Measurements from ENCODE around the gene ST8SIA1.

ST8SIA1 gene

GRCh38 chr12:22304341-22304740, 30.2 kb downstream of the ST8SIA1 start:
- Histone ChIP-seq H3K4me2 (ENCODE audit: low read length) (no peak overlapping the region), H3K79me2 (ENCODE audit: control insufficient read depth, low read length) (no peaks in the 10 kb centered on the region), H3K9me2 (replicated peaks; ENCODE audit: control insufficient read depth, low read length) (no peaks in the 10 kb centered on the region), H3K36me3 (ENCODE audit: control insufficient read depth, low read length) (no peaks in the 10 kb centered on the region), H3K4me3 (ENCODE audit: low read length) (no peak overlapping the region), H4K20me1 (ENCODE audit: control insufficient read depth, insufficient read depth, low read depth, low read length) (no peaks in the 10 kb centered on the region), H3K4me1 (ENCODE audit: control insufficient read depth, low read length) (no peaks in the 10 kb centered on the region), H3K9me3 (ENCODE audit: control insufficient read depth, insufficient read depth, low read length) (0 out of 2 replicates have a peak, but pooled peaks cover 2% of the 10 kb centered on the region), H3K27me3 (ENCODE audit: control insufficient read depth, low read length) (no peaks in the 10 kb centered on the region), H3K27ac (ENCODE audit: low read depth, low read length) (no peak overlapping the region), H3F3A (ENCODE audit: control insufficient read depth, insufficient read depth) (no peaks in the 10 kb centered on the region)
- no peak for TF ChIP-seq EZH2phosphoT487 (IDR thresholded peaks at IDR 0.05; ENCODE audit: borderline replicate concordance, low read length)
- TF ChIP-seq CTCF (IDR thresholded peaks at IDR 0.05; ENCODE audit: low read depth, low read length, poor library complexity, severe bottlenecking) = no peak

GRCh38 chr12:22299294-22299912, 35.1 kb downstream of the ST8SIA1 start:
- no peaks in the 10 kb centered on the region for H3K4me1 ChIP-seq (ENCODE audit: control insufficient read depth, low read length)
- H3F3A ChIP-seq (ENCODE audit: control insufficient read depth, insufficient read depth) = no peaks in the 10 kb centered on the region
- no peaks in the 10 kb centered on the region for H3K36me3 ChIP-seq (ENCODE audit: control insufficient read depth, low read length)
- H3K4me3 ChIP-seq (ENCODE audit: low read length) = no peak overlapping the region
- no peak overlapping the region for H3K27ac ChIP-seq (ENCODE audit: low read depth, low read length)
- TF ChIP-seq CTCF (IDR thresholded peaks at IDR 0.05; ENCODE audit: low read depth, low read length, poor library complexity, severe bottlenecking) (no peak), EZH2phosphoT487 (IDR thresholded peaks at IDR 0.05; ENCODE audit: borderline replicate concordance, low read length) (no peak)
- no peaks in the 10 kb centered on the region for H3K9me2 ChIP-seq (replicated peaks; ENCODE audit: control insufficient read depth, low read length)
- H3K4me2 ChIP-seq (ENCODE audit: low read length) = no peak overlapping the region
- H3K79me2 ChIP-seq (ENCODE audit: control insufficient read depth, low read length) = no peaks in the 10 kb centered on the region
- peaks cover 2% of the 10 kb centered on the region; the same call in 1 of the 2 replicates for H3K9me3 ChIP-seq (ENCODE audit: control insufficient read depth, insufficient read depth, low read length)
- H3K27me3 ChIP-seq (ENCODE audit: control insufficient read depth, low read length) = no peaks in the 10 kb centered on the region
- no peaks in the 10 kb centered on the region for H4K20me1 ChIP-seq (ENCODE audit: control insufficient read depth, insufficient read depth, low read depth, low read length)

- Histone ChIP-seq H3K4me1 (ENCODE audit: control insufficient read depth, low read length) (no peaks in the 10 kb centered on the region), H3K4me2 (ENCODE audit: low read length) (no peak overlapping the region), H3K4me3 (ENCODE audit: low read length) (no peak overlapping the region), H3K9me3 (ENCODE audit: control insufficient read depth, insufficient read depth, low read length) (no peaks in the 10 kb centered on the region), H3K27ac (ENCODE audit: low read depth, low read length) (no peak overlapping the region), H3F3A (ENCODE audit: control insufficient read depth, insufficient read depth) (no peaks in the 10 kb centered on the region), H3K79me2 (ENCODE audit: control insufficient read depth, low read length) (no peaks in the 10 kb centered on the region), H4K20me1 (ENCODE audit: control insufficient read depth, insufficient read depth, low read depth, low read length) (no peaks in the 10 kb centered on the region), H3K36me3 (ENCODE audit: control insufficient read depth, low read length) (no peaks in the 10 kb centered on the region), H3K9me2 (replicated peaks; ENCODE audit: control insufficient read depth, low read length) (no peaks in the 10 kb centered on the region), H3K27me3 (ENCODE audit: control insufficient read depth, low read length) (no peaks in the 10 kb centered on the region)
- TF ChIP-seq EZH2phosphoT487 (IDR thresholded peaks at IDR 0.05; ENCODE audit: borderline replicate concordance, low read length) (no peak), CTCF (IDR thresholded peaks at IDR 0.05; ENCODE audit: low read depth, low read length, poor library complexity, severe bottlenecking) (no peak)
Measured at GRCh38 chr12:22289250-22289649, 45.3 kb downstream of the ST8SIA1 start.
